OCI-LY7 (cell line): ENCODE measurements around the gene TAPT1.

Source experiments
- CTCF ChIP-seq: fragments of 200-600 bp; sonication (generic); conservative IDR thresholded peaks from 2 replicates; pipeline ENCODE4 v1.5.1; 2014; ENCODE audit warnings: mild to moderate bottlenecking, antibody characterized with exemption, low read length, moderate library complexity, mixed read lengths
- EZH2phosphoT487 ChIP-seq: fragments of 200-600 bp; sonication (generic); IDR thresholded peaks from 2 replicates; pipeline ENCODE4 v1.6.1; 2018; ENCODE audit warnings: low read depth, borderline replicate concordance, mild to moderate bottlenecking, mixed run types, antibody characterized with exemption, low read length, moderate library complexity, mixed read lengths

- TF ChIP-seq CTCF (no peak), EZH2phosphoT487 (no peak)
Measured at GRCh38 chr4:16194214-16194613, 32.1 kb downstream of the TAPT1 start.
